Tibial nerve (tissue), 3 donors: ENCODE data around the gene NOS3.

ENCODE experiments used
- POLR2A ChIP-seq, 2 donors: fragments of 450-650 bp; IDR thresholded peaks; one replicate each; pipeline ENCODE4 v1.6.1; 2017; ENCODE audit warnings: antibody characterized with exemption in 2 of 2, mild to moderate bottlenecking in 2 of 2, moderate library complexity in 2 of 2
- TF ChIP-seq, protein P1 (sequence below), 5 experiments: fragments of 200-600 bp in 3 of 5; fragments of 450-650 bp in 2 of 5; sonication (generic) in 3 of 5; IDR thresholded peaks; one replicate each; pipeline ENCODE4 v1.5.1; 2016 to 2019; ENCODE audit warnings: antibody characterized with exemption in 5 of 5, mild to moderate bottlenecking in 3 of 5, moderate library complexity in 2 of 5

- TF ChIP-seq, protein P1, sequence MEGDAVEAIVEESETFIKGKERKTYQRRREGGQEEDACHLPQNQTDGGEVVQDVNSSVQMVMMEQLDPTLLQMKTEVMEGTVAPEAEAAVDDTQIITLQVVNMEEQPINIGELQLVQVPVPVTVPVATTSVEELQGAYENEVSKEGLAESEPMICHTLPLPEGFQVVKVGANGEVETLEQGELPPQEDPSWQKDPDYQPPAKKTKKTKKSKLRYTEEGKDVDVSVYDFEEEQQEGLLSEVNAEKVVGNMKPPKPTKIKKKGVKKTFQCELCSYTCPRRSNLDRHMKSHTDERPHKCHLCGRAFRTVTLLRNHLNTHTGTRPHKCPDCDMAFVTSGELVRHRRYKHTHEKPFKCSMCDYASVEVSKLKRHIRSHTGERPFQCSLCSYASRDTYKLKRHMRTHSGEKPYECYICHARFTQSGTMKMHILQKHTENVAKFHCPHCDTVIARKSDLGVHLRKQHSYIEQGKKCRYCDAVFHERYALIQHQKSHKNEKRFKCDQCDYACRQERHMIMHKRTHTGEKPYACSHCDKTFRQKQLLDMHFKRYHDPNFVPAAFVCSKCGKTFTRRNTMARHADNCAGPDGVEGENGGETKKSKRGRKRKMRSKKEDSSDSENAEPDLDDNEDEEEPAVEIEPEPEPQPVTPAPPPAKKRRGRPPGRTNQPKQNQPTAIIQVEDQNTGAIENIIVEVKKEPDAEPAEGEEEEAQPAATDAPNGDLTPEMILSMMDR (IDR thresholded peaks at IDR 0.05): no peak
- no peak for TF ChIP-seq POLR2A (IDR thresholded peaks at IDR 0.05)
Measured at GRCh38 chr7:150954201-150954985, 36.4 kb upstream of the NOS3 start.
